Measurements from ENCODE around the gene ZCCHC7.
"Not testable (repeated sequence)": the region's sequence is repeated elsewhere in the genome, so short reads cannot be mapped to it uniquely, and the experiment has no call there.

Gene ZCCHC7

GRCh38 chr9:37251452-37251851, 131.1 kb downstream of the ZCCHC7 start:
- no peak for DNase-seq (ENCODE audit: low read depth)

GRCh38 chr9:37253377-37253937, 133.1 kb downstream of the ZCCHC7 start:
- DNase-seq (ENCODE audit: low read depth) = no peak

DNA sequence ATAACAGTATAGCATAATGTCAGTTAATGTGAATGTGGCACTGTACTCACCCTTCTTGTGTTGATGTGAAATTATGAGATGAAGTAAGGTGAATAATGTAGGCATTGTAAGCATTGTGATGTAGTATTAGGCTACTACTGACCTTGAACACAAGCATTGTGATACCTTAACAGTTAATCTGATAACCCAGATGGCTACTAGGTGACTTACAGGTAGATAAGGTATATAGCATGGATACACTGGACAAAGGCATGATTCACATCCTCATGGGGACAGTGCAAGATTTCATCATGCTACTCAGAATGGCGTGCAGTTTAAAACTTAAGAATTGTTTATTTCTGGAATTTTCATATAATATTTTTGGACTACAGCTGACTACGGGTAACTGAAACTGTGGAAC, 134.8 kb downstream of the ZCCHC7 start:
- no peak for DNase-seq (ENCODE audit: low read depth)

DNA sequence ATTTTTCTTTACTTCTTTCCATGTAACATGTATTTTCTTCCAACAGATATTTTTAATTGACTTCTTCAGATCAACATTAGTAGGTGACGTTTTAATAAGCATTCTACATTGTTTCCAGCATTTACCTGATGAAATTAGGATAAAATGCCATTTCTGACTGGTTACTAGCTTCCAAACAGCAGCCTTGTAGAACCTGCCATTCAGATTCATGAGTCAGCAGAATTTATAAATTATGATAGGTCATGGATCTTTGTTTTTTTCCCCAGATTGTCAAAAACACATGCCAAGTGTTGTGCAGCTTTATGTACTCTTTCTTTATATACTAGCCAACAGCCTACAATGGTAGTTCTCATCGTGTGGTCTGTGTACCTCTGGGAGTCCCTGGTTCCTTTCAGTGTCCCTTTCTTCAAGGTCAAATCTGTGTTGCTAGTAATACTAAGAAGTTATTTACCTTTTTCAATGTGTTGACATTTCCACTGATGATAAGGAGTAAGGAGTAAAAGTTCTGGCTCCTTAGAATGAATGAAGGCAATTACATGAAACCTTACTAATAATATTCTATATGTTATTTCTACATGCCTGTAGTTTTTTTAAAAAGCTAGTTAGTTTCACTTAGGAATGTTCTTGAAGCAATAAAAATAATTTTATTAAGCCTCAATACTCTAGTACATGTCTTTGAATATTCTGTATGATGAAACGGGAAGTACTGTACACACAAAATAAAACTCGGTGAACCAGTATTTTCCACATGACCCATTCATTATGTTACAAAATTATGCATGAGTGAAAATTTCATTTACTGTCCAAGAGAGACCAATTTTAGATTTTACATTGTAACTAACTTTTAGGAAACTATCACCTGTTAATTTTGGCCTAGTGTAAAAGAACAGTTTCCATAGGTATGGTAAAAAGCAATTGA, 135.8 kb downstream of the ZCCHC7 start:
- DNase-seq (ENCODE audit: low read depth) = no peak

GRCh38 chr9:37259951-37260350, 139.6 kb downstream of the ZCCHC7 start:
- DNase-seq (ENCODE audit: low read depth) = no peak

GRCh38 chr9:37262410-37262809, 142.0 kb downstream of the ZCCHC7 start:
- DNase-seq (ENCODE audit: low read depth) = no peak

- no peak for DNase-seq (ENCODE audit: low read depth)
These were observed 144.2 kb downstream of the ZCCHC7 start for GRCh38 chr9:37264539-37264938.

DNA sequence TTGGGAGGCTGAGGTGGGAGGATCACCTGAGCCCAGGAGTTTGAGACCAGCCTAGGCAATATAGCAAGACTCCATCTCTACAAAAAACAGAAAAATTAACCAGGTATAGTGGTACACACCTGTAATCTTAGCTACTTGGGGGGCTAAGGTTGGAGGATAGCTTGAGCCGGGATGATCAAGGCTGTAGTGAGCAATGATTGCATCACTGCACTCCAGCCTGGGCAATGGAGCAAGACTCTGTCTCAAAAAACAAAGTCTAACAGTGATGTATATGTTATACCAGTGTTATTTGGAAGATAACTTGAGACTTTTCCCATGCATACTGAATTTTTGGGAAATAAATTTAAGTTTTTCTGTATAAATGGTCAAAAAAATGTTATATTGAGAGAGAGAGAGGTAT, 146.3 kb downstream of the ZCCHC7 start:
- no peak for DNase-seq (ENCODE audit: low read depth)

DNA sequence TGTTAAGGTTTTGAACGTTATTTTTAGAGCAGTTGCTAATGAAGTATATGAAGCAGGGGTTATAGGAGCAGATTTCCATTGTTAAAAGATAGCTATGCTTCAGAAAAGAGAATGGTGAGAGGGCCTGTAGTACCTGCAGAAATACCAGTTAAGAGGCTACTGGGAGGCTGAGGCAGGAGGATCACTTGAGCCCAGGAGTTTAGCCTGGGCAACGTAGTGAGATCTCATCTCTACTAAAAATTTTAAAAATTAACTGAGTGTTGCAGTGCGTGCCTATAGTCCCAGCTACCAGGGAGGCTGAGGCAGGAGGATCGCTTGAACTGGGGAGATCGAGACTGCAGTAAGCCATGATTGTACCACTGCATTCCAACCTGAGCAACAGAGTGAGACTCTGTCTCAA, 148.8 kb downstream of the ZCCHC7 start:
- no peak for DNase-seq (ENCODE audit: low read depth)

DNA sequence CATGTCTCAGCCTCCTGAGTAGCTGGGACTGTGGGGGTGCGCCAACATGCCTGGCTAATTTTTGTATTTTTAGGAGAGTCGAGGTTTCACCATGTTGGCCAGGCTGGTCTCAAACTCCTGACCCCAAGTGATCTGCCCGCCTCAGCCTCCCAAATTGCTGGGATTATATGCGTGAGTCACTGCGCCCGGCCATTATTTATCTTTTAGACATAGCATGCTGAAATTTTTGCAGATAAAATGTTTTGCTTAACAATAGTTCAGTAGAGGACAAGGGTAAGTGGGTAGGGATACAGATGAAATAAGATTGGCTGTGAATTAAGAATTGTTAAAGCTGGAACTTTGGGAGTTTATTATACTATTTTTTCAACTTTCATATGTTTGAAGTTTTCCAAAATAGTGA, 151.3 kb downstream of the ZCCHC7 start:
- no peak for DNase-seq (ENCODE audit: low read depth)

- no peak for DNase-seq (ENCODE audit: low read depth)
These were observed 153.2 kb downstream of the ZCCHC7 start for GRCh38 chr9:37273595-37273994.

- DNase-seq (ENCODE audit: low read depth) = no peak
These were observed 161.2 kb downstream of the ZCCHC7 start for GRCh38 chr9:37281541-37281940.

GRCh38 chr9:37283730-37284325, 163.5 kb downstream of the ZCCHC7 start:
- DNase-seq (ENCODE audit: low read depth) = no peak

DNA sequence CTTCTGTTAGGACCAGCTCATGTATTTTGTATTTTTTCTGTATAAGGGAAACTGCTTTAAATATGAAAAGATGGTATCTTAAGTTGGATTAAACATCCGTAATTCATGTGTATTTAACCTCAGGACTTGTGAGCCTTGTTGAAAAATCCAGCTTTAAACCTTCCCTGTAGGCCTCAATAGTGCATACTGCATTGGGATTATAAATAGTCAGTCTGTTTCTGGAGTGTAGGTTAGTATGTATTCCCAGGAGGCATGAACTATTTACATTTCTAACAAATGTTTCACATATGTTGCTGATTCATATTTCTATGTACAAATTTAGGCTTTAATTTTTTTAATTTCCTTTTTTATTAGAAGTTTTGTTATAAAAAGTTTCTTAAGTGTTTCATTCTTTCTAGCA, 164.3 kb downstream of the ZCCHC7 start:
- no peak for DNase-seq (ENCODE audit: low read depth)

- no peak for DNase-seq (ENCODE audit: low read depth)
These were observed 166.3 kb downstream of the ZCCHC7 start for GRCh38 chr9:37286530-37287175.

DNA sequence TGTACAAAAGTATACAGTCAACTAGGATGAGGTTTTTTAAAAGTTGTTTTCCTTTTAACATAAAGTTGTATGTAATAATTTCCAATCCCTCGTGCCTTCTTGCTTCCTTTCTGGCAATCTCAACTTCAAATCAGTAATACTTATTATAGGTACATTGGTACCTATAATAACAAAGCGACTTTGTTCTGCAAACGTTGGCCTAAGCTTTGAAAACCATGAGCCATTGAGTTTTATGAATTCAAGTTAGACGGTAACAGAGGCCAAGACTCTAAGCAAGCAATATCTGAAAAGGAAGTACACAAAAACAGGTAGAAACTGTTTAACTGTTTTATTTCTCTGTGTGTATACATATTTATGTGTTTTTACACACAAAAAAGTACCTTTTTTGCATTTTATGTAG, 166.9 kb downstream of the ZCCHC7 start:
- DNase-seq (ENCODE audit: low read depth) = no peak

- DNase-seq (ENCODE audit: low read depth) = no peak
These were observed 169.3 kb downstream of the ZCCHC7 start for GRCh38 chr9:37289631-37290030.

GRCh38 chr9:37290366-37290939, 170.1 kb downstream of the ZCCHC7 start:
- no peak for DNase-seq (ENCODE audit: low read depth)

- DNase-seq (ENCODE audit: low read depth) = no peak
These were observed 170.6 kb downstream of the ZCCHC7 start for GRCh38 chr9:37290940-37291485.

- not testable (repeated sequence) for DNase-seq (ENCODE audit: low read depth)
These were observed 171.4 kb downstream of the ZCCHC7 start for GRCh38 chr9:37291612-37292238.

GRCh38 chr9:37292896-37293295, 172.5 kb downstream of the ZCCHC7 start:
- no peak for DNase-seq (ENCODE audit: low read depth)

All from activated gamma-delta T cell treated with anti-CD3 and anti-CD28 coated beads, Interleukin-2, amount 50 U/mL, for 16 hours (primary cell).